Endothelial cell of umbilical vein (primary cell): Measurements from ENCODE around the gene SLC28A1.

Experiments used
- EZH2 ChIP-seq: IDR thresholded peaks from 2 replicates; pipeline ENCODE4 v1.6.1; 2012; ENCODE audit warnings: borderline replicate concordance, low read depth, mild to moderate bottlenecking, moderate library complexity, low read length, inconsistent platforms; ENCODE audit not compliant: severe bottlenecking
- POLR2A ChIP-seq: IDR thresholded peaks from 2 replicates; pipeline ENCODE4 v1.6.1; 2012; ENCODE audit warnings: low read depth, mild to moderate bottlenecking, control low read depth, low read length
- POLR2AphosphoS5 ChIP-seq: IDR thresholded peaks from 2 replicates; pipeline ENCODE4 v1.6.1; 2012; ENCODE audit warnings: low read depth, mild to moderate bottlenecking, control low read depth, low read length, moderate library complexity; ENCODE audit not compliant: insufficient read depth
- TF ChIP-seq, protein P1 (sequence below), 2 donors: IDR thresholded peaks; 1 replicate in 1 of 2; 2 replicates in 1 of 2; pipeline ENCODE4 v1.5.1; 2011; ENCODE audit warnings: low read length in 2 of 2, mild to moderate bottlenecking in 2 of 2, moderate library complexity in 2 of 2, control low read depth in 1 of 2, inconsistent platforms in 1 of 2, low read depth in 1 of 2; ENCODE audit not compliant: insufficient read depth in 1 of 2; ENCODE audit errors: extremely low read depth in 1 of 2

DNA sequence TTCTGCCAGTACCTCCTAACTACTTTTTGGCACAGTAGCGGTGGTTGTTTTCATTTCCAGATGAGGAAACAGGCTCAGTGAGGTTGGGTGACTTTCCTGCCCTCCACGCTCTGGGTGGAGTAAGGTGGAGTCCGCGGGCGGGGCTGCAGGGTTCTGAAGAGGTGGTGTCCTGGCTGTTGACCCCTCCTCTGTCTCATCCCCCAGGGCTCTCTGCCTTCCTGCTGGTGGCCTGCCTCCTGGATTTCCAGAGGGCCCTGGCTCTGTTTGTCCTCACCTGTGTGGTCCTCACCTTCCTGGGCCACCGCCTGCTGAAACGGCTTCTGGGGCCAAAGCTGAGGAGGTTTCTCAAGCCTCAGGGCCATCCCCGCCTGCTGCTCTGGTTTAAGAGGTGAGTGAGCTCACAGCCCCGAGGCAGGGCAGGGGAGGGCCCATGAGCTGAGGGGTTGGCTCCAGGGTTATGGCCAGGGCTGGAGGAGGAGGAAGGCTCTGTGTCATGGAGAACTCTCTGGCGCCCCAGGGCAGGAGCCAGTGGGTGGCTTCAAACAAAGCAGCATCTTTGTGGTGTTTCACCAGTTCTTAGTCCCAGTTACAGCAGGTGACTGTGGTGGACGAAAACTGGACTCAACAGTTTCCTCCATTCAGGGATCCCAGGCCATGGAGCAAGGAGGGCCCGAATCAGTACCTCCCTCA, 10.4 kb downstream of the SLC28A1 start:
- TF ChIP-seq, protein P1, sequence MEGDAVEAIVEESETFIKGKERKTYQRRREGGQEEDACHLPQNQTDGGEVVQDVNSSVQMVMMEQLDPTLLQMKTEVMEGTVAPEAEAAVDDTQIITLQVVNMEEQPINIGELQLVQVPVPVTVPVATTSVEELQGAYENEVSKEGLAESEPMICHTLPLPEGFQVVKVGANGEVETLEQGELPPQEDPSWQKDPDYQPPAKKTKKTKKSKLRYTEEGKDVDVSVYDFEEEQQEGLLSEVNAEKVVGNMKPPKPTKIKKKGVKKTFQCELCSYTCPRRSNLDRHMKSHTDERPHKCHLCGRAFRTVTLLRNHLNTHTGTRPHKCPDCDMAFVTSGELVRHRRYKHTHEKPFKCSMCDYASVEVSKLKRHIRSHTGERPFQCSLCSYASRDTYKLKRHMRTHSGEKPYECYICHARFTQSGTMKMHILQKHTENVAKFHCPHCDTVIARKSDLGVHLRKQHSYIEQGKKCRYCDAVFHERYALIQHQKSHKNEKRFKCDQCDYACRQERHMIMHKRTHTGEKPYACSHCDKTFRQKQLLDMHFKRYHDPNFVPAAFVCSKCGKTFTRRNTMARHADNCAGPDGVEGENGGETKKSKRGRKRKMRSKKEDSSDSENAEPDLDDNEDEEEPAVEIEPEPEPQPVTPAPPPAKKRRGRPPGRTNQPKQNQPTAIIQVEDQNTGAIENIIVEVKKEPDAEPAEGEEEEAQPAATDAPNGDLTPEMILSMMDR (IDR thresholded peaks at IDR 0.05; ENCODE audit: extremely low read depth in 1 of 2, insufficient read depth in 1 of 2, low read depth in 1 of 2, low read length in 2 of 2), result no peak
- TF ChIP-seq POLR2AphosphoS5, result no peak
- no peak for TF ChIP-seq POLR2A
- TF ChIP-seq EZH2, result no peak
